SK-N-MC (cell line): ENCODE data around the gene RTL3.
"Not testable (repeated sequence)": the region's sequence is repeated elsewhere in the genome, so short reads cannot be mapped to it uniquely, and the experiment has no call there.

Experiments used
- DNase-seq: peaks from one replicate; pipeline ENCODE4 v3.0.0-alpha.2; 2011; ENCODE audit warnings: low read depth, low spot score
- H3K27ac ChIP-seq: fragments of 200-600 bp; sonication (generic); 2 replicates; pipeline ENCODE4 v1.5.1; 2016; ENCODE audit warnings: mixed run types
- H3K36me3 ChIP-seq: fragments of 200-600 bp; sonication (generic); 2 replicates; pipeline ENCODE4 v1.6.1; 2017; ENCODE audit warnings: antibody characterized with exemption, low read length, mixed read lengths; ENCODE audit not compliant: insufficient read depth
- H3K4me3 ChIP-seq: fragments of 200-600 bp; sonication (generic); 2 replicates; pipeline ENCODE4 v1.5.1; 2016
- H3K9ac ChIP-seq: fragments of 200-600 bp; sonication (generic); 2 replicates; pipeline ENCODE4 v1.8.0; 2017; ENCODE audit warnings: mixed run types, mixed read lengths; ENCODE audit not compliant: insufficient read length
- H3K9me3 ChIP-seq: fragments of 200-600 bp; sonication (generic); 2 replicates; pipeline ENCODE4 v1.6.1; 2017; ENCODE audit warnings: low read depth, mild to moderate bottlenecking, antibody characterized with exemption, low read length, moderate library complexity, mixed read lengths
- EZH2 ChIP-seq: fragments of 200-600 bp; sonication (generic); IDR thresholded peaks from one replicate; pipeline ENCODE4 v1.6.1; 2017; ENCODE audit warnings: antibody characterized with exemption
- FOXP2 ChIP-seq: optimal IDR thresholded peaks from 2 replicates; pipeline ENCODE3; 2011; ENCODE audit warnings: mild to moderate bottlenecking, moderate library complexity; ENCODE audit not compliant: insufficient read depth; ENCODE audit errors: extremely low read length, control extremely low read depth
- POLR2AphosphoS5 ChIP-seq: IDR thresholded peaks from 2 replicates; pipeline ENCODE4 v1.6.1; 2012; ENCODE audit warnings: mild to moderate bottlenecking, low read depth, low read length, borderline replicate concordance

RTL3 gene

GRCh38 chrX:78661836-78662235 is 2.7 kb upstream of the RTL3 start:
- DNase-seq: no peak
- H3K4me3 ChIP-seq: peak overlapping the region; percentile 55
- H3K36me3 ChIP-seq: no peaks in the 10 kb centered on the region
- no peak overlapping the region for H3K9ac ChIP-seq
- no peaks in the 10 kb centered on the region for H3K9me3 ChIP-seq
- TF ChIP-seq POLR2AphosphoS5 (no peak), EZH2 (no peak), FOXP2 (no peak)
- peak overlapping the region; percentile 82 for H3K27ac ChIP-seq

DNA sequence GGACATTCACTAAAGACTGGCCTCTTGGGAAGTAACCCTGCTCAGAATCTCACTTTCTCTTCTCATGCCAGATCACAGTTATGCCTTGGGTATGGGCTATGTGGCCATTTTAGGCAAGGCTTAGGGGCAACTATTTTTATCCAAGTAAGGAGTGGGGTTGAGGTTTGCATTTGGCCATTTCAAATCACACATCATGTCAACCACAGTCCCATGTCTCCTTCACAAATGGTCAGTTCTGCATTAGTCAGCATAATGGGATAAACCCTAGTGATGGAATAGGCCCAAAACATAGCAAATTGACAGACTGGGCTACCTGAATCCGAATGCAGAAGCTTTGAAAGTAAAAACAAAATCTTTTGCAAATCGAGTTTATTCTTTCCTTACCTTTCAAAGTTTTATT is 827 bp upstream of the RTL3 start:
- Histone ChIP-seq H3K36me3 (no peaks in the 10 kb centered on the region), H3K4me3 (no peak overlapping the region), H3K9ac (no peak overlapping the region), H3K27ac (no peak overlapping the region), H3K9me3 (no peaks in the 10 kb centered on the region)
- no peak for DNase-seq
- TF ChIP-seq FOXP2 (no peak), POLR2AphosphoS5 (no peak), EZH2 (no peak)

DNA sequence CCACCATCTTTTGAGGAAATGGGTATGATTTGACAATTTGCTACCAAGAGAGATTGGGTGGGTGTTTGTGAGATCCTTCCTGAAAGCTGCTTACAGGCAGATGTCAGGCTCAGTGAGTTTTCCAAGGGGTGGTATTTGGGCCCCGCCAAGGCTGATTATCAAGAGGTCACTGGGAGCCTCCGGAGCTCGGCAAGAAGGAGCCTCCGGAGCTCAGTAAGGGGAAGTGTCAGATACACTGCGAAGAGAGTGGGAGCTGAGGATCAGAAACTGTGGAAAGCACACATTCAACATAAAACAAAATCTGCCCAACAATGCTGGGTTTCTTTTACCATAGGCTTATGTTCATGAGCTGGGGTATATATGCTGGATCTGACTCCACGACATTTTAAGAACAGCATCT is 714 bp downstream of the RTL3 start:
- Histone ChIP-seq H3K36me3 (no peaks in the 10 kb centered on the region), H3K27ac (no peak overlapping the region), H3K9ac (no peak overlapping the region), H3K9me3 (no peaks in the 10 kb centered on the region), H3K4me3 (no peak overlapping the region)
- no peak for TF ChIP-seq FOXP2
- no peak for TF ChIP-seq POLR2AphosphoS5
- TF ChIP-seq EZH2: no peak
- no peak for DNase-seq

DNA sequence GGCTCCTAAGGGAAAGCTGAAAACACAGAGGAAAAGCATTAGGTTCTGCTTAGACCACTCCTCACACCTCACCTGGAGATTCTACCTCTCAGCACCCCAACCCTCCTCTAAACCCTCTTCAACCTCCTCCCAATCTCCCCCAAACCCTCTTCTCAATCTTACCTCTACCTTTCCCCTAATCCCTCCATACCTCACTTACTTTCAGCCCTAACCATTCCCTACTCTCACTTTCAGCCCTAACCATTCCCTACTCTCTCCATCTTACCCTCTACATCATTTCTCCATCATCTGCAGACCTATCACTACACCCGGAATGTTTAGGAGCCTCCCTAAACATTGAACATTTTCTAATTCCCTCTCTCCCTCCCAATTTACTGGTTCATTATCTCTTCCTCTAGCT is 3.5 kb downstream of the RTL3 start:
- no peak overlapping the region for H3K27ac ChIP-seq
- no peaks in the 10 kb centered on the region for H3K36me3 ChIP-seq
- H3K4me3 ChIP-seq: no peak overlapping the region
- no peak for DNase-seq
- no peak overlapping the region for H3K9ac ChIP-seq
- H3K9me3 ChIP-seq: no peaks in the 10 kb centered on the region
- no peak for TF ChIP-seq EZH2
- TF ChIP-seq FOXP2: no peak
- TF ChIP-seq POLR2AphosphoS5: no peak

- H3K9ac ChIP-seq: peak overlapping the region; percentile 5
- TF ChIP-seq POLR2AphosphoS5 (no peak), FOXP2 (no peak), EZH2 (no peak)
- H3K4me3 ChIP-seq: peak overlapping the region; percentile 12; the same call in 1 of the 2 replicates
- peak overlapping the region; percentile 25; the same call in 1 of the 2 replicates for H3K27ac ChIP-seq
- H3K36me3 ChIP-seq: no peaks in the 10 kb centered on the region
- DNase-seq: no peak
- H3K9me3 ChIP-seq: no peaks in the 10 kb centered on the region
Observed at GRCh38 chrX:78653118-78653822, 5.9 kb downstream of the RTL3 start.

GRCh38 chrX:78650906-78651437 is 8.2 kb downstream of the RTL3 start:
- peak; percentile 25; the same call in 1 of the 2 replicates for TF ChIP-seq POLR2AphosphoS5
- no peak for TF ChIP-seq EZH2
- no peak for TF ChIP-seq FOXP2
- DNase-seq: peak; percentile 85
- H3K9me3 ChIP-seq: no peaks in the 10 kb centered on the region
- H3K36me3 ChIP-seq: no peaks in the 10 kb centered on the region
- peak overlapping the region; percentile 65 for H3K4me3 ChIP-seq
- H3K27ac ChIP-seq: peak overlapping the region; percentile 92
- peak overlapping the region; percentile 64 for H3K9ac ChIP-seq

DNA sequence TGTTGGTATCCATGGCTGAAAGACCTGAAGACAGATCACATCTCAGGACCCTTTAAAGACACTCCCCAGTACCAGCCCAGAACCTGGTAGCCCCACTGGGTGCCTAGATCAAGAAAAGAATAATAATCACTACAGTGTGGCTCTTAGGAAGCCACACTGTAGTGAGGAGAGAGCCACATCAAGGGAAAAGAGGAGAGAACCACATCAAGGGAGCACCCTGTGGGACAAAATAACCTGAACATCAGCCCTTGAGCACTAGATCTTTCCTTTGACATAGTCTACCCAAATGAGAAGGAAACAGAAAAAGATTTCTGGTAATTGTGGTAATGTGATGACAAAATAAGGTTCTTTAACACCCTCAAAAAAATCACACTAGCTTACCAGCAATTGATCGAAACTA is 15.3 kb downstream of the RTL3 start:
- no peaks in the 10 kb centered on the region for H3K36me3 ChIP-seq
- no peaks in the 10 kb centered on the region; the same call in 1 of the 2 replicates for H3K9me3 ChIP-seq
- TF ChIP-seq EZH2 (no peak), FOXP2 (no peak), POLR2AphosphoS5 (no peak)
- no peak for DNase-seq
- H3K9ac ChIP-seq: no peak overlapping the region
- peak overlapping the region; percentile 58; the same call in 1 of the 2 replicates for H3K27ac ChIP-seq
- H3K4me3 ChIP-seq: no peak overlapping the region

DNA sequence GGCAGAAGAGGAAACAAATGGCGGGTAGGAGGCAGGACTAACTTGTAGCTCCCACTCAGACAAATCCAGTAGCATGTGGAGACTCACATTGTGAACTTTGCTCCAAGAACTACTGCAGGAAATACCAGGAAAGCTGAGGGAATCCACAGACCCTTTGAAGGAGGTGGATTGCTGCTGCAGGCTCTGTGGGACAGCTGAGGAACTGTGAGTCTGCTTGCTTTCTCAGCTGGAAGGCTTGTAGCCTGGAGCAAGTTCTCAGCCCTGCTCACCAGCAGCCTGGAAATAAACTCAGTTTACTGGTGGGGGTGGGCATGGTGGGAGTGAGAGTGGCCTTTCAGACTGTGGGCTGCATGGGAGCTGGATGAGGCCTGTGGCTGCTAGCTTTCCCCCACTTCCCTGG is 16.0 kb downstream of the RTL3 start:
- peak; percentile 67 for DNase-seq
- Histone ChIP-seq H3K27ac (peak overlapping the region; percentile 69), H3K9ac (no peak overlapping the region), H3K4me3 (0 out of 2 replicates have a peak overlapping the region, but pooled peaks have one; percentile 25), H3K36me3 (no peaks in the 10 kb centered on the region), H3K9me3 (no peaks in the 10 kb centered on the region; the same call in 1 of the 2 replicates)
- TF ChIP-seq FOXP2 (no peak), POLR2AphosphoS5 (peak; percentile 34; the same call in 1 of the 2 replicates), EZH2 (no peak)

GRCh38 chrX:78636096-78636495 is 23.0 kb downstream of the RTL3 start:
- not testable (repeated sequence) for H3K27ac ChIP-seq, H3K9me3 ChIP-seq, H3K9ac ChIP-seq, H3K4me3 ChIP-seq, DNase-seq, H3K36me3 ChIP-seq
